Retinal pigment epithelial cell (primary cell): Measurements from ENCODE around the gene FCHSD2.

ENCODE experiments used
- DNase-seq: peaks from one replicate; pipeline ENCODE4 v3.0.0-alpha.2; 2010; ENCODE audit warnings: low read depth
- H3K4me3 ChIP-seq: 2 replicates; pipeline ENCODE4 v1.5.1; 2011; ENCODE audit warnings: mild to moderate bottlenecking, low read length, control low read depth, moderate library complexity
- CTCF ChIP-seq: conservative IDR thresholded peaks from 2 replicates; pipeline ENCODE4 v1.5.1; 2011; ENCODE audit warnings: low read depth, low read length, control low read depth, inconsistent platforms

The FCHSD2 gene

GRCh38 chr11:72897506-72897905, 244.6 kb downstream of the FCHSD2 start:
- no peak overlapping the region for H3K4me3 ChIP-seq
- no peak for TF ChIP-seq CTCF
- no peak for DNase-seq

GRCh38 chr11:72896431-72896830, 245.7 kb downstream of the FCHSD2 start:
- no peak overlapping the region for H3K4me3 ChIP-seq
- DNase-seq = no peak
- no peak for TF ChIP-seq CTCF

GRCh38 chr11:72890881-72891280, 251.2 kb downstream of the FCHSD2 start:
- no peak overlapping the region for H3K4me3 ChIP-seq
- DNase-seq = no peak
- no peak for TF ChIP-seq CTCF

- H3K4me3 ChIP-seq = no peak overlapping the region
- DNase-seq = no peak
- TF ChIP-seq CTCF = no peak
Measured at GRCh38 chr11:72886619-72887018, 255.5 kb downstream of the FCHSD2 start.

- no peak for TF ChIP-seq CTCF
- DNase-seq = no peak
- H3K4me3 ChIP-seq = no peak overlapping the region
Measured at GRCh38 chr11:72885749-72886609, 256.1 kb downstream of the FCHSD2 start.

GRCh38 chr11:72876147-72876546, 266.0 kb downstream of the FCHSD2 start:
- no peak overlapping the region for H3K4me3 ChIP-seq
- TF ChIP-seq CTCF = no peak
- DNase-seq = no peak

GRCh38 chr11:72875736-72876135, 266.4 kb downstream of the FCHSD2 start:
- no peak for DNase-seq
- no peak for TF ChIP-seq CTCF
- H3K4me3 ChIP-seq = no peak overlapping the region
